GM06990 (cell line): Measurements from ENCODE around the gene CCDC149.

Experiments
- DNase-seq: peaks from one replicate; pipeline ENCODE4 v3.0.0-alpha.2; 2011; ENCODE audit not compliant: insufficient read length; ENCODE audit errors: extremely low read depth
- H3K27me3 ChIP-seq: replicated peaks from 2 replicates; pipeline ENCODE4 v1.6.0; 2011; ENCODE audit warnings: low read length; ENCODE audit not compliant: control insufficient read depth, insufficient read depth
- H3K36me3 ChIP-seq: 2 replicates; pipeline ENCODE4 v1.5.1; 2011; ENCODE audit warnings: low read length; ENCODE audit not compliant: control insufficient read depth, insufficient read depth
- H3K4me3 ChIP-seq: replicated peaks from 2 replicates; pipeline ENCODE4 v1.5.1; 2011; ENCODE audit warnings: low read depth, mild to moderate bottlenecking, control low read depth, low read length
- CTCF ChIP-seq: IDR thresholded peaks from 2 replicates; pipeline ENCODE4 v1.5.1; 2011; ENCODE audit warnings: low read length, control low read depth, mild to moderate bottlenecking, inconsistent platforms; ENCODE audit not compliant: insufficient read depth, poor library complexity, severe bottlenecking

CCDC149 gene

DNA sequence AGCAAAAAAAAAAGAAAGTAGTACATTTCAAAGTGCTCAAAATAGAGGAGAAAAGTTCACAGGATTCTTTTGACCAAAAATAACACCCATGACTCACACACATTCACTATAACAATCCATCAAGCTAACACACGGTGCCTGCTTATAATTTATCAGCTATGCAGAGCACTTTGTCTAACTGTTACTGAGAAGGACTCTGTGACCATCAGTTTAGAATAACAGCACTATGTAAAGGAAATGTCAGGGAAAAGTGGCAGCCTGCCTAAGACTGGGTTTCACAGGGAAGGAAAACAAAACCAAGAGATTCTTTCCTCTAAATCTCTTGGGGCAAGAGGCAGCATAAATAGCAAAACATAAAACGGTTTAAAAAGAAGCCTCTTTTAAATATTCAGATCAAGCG is 54.8 kb downstream of the CCDC149 start:
- Histone ChIP-seq H3K27me3 (no peaks in the 10 kb centered on the region; the same call in 1 of the 2 replicates), H3K36me3 (no peaks in the 10 kb centered on the region), H3K4me3 (no peak overlapping the region)
- DNase-seq = no peak
- no peak for TF ChIP-seq CTCF

DNA sequence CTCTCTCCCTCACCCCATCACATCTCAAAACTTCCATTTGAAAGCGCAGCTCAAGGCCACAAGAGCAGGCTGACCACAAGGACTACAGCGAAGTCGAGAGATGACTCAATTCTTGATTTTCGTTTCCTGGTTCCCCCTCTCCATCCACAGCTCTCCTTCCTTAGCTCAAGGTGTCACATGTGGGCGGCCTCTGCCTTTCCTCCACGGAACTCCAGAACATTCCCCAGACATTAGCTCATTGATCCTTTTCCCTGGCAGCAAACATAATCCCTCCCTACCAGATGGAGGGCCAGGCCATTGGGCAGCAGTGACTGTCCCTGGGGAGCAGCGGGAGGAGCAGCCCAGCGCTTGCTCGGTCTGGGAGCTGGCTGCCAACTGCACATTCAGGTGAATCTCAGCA is 56.3 kb downstream of the CCDC149 start:
- peak; percentile 57 for DNase-seq
- TF ChIP-seq CTCF = no peak
- Histone ChIP-seq H3K4me3 (no peak overlapping the region), H3K36me3 (no peaks in the 10 kb centered on the region), H3K27me3 (no peaks in the 10 kb centered on the region; the same call in 1 of the 2 replicates)

DNA sequence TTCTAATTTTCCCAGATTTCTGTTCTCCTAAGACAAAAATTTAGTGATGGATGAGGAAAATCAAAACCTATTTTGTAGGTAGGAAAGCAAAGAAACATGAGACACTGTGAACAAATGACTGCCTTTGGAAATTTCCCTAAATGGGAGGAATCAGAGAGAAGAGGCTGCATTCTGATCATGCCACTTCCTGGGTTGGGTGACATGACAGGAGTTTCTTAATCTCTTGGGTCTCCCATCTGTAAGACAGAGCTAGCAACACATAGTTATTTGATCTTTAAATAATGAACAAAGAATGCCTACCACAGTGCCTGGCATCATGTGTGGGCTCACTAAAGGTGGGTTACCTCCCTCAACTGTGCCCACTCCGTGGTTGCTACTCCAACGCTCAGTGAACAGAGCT is 57.1 kb downstream of the CCDC149 start:
- no peak for TF ChIP-seq CTCF
- Histone ChIP-seq H3K27me3 (no peaks in the 10 kb centered on the region; the same call in 1 of the 2 replicates), H3K4me3 (no peak overlapping the region), H3K36me3 (no peaks in the 10 kb centered on the region)
- DNase-seq = no peak

- Histone ChIP-seq H3K4me3 (no peak overlapping the region), H3K36me3 (no peaks in the 10 kb centered on the region), H3K27me3 (no peaks in the 10 kb centered on the region)
- TF ChIP-seq CTCF = no peak
- no peak for DNase-seq
Measured at GRCh38 chr4:24853142-24853541, 59.7 kb downstream of the CCDC149 start.

GRCh38 chr4:24850674-24851073 is 62.2 kb downstream of the CCDC149 start:
- Histone ChIP-seq H3K27me3 (no peaks in the 10 kb centered on the region), H3K4me3 (no peak overlapping the region), H3K36me3 (no peaks in the 10 kb centered on the region)
- TF ChIP-seq CTCF = no peak
- no peak for DNase-seq

DNA sequence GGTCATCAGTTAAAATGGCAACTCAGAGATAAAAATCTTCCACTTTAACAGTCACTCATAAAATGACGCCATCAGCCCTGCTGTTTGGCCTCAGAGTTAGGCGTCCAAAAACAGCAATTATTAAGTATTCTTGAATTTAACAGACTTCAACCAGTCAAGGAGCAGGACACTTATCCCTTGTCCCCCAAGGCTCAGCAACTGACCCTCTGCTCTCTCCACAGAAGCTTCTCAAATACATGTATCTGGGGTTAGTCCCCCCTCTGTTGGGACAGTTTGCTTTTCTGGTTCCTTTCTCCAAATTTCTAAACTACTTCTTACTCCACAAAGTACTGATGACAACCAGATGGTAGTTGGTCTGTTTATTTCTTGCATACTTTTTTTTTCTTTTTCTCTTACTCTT is 63.1 kb downstream of the CCDC149 start:
- TF ChIP-seq CTCF = no peak
- Histone ChIP-seq H3K36me3 (no peaks in the 10 kb centered on the region), H3K4me3 (no peak overlapping the region), H3K27me3 (no peaks in the 10 kb centered on the region)
- no peak for DNase-seq
